ENCODE measurements around the gene APH1B.

GRCh38 chr15:63252292-63252691 lies 25.1 kb upstream of the APH1B start:
- no peak for TF ChIP-seq POLR2A (IDR thresholded peaks at IDR 0.05)
- TF ChIP-seq CTCF (IDR thresholded peaks at IDR 0.05): no peak

All from uterus (tissue), 2 donors.